A549 (cell line): ENCODE data around the gene SLC49A3.

Source experiments
- BHLHE40 ChIP-seq: IDR thresholded peaks from 2 replicates; pipeline ENCODE4 v1.6.1; 2012; ENCODE audit warnings: low read depth, low read length, inconsistent platforms
- CBX8 ChIP-seq: fragments of 200-600 bp; sonication (generic); IDR thresholded peaks from 2 replicates; pipeline ENCODE4 v1.6.1; 2016
- CEBPB ChIP-seq, 2 experiments: fragments of >200 bp in 1 of 2; sonication (Bioruptor Twin) in 1 of 2; formaldehyde crosslinking in 1 of 2; IDR thresholded peaks; 2 replicates each; pipeline ENCODE4 v1.6.1; 2012 to 2016
- CHD2 ChIP-seq: fragments of 150-350 bp; IDR thresholded peaks from 2 replicates; pipeline ENCODE4 v1.6.1; 2014; ENCODE audit warnings: low read length; ENCODE audit not compliant: partially characterized antibody
- EP300 ChIP-seq, 2 experiments: fragments of >200 bp; sonication (Bioruptor Twin); formaldehyde crosslinking; IDR thresholded peaks; 2 replicates in 1 of 2; 3 replicates in 1 of 2; pipeline ENCODE4 v1.6.1; 2016 to 2017
- KDM1A ChIP-seq: fragments of 200-600 bp; sonication (generic); IDR thresholded peaks from 2 replicates; pipeline ENCODE4 v1.6.1; 2016; ENCODE audit warnings: low read depth, mild to moderate bottlenecking
- PHF8 ChIP-seq: fragments of 200-600 bp; sonication (generic); IDR thresholded peaks from 2 replicates; pipeline ENCODE4 v1.6.1; 2016; ENCODE audit warnings: low read depth, mild to moderate bottlenecking, antibody characterized with exemption, moderate library complexity, borderline replicate concordance
- POLR2A ChIP-seq: IDR thresholded peaks from 2 replicates; pipeline ENCODE4 v1.6.1; 2012; ENCODE audit warnings: mild to moderate bottlenecking, low read length
- RFX5 ChIP-seq: fragments of 450-650 bp; IDR thresholded peaks from 2 replicates; pipeline ENCODE4 v1.7.1; 2014; ENCODE audit warnings: antibody characterized with exemption, mild to moderate bottlenecking, moderate library complexity
- TFCP2L1 ChIP-seq: fragments of 250-450 bp; sonication (Bioruptor Pico); IDR thresholded peaks from 2 replicates; pipeline ENCODE4 v1.5.0; 2021; ENCODE audit warnings: mild to moderate bottlenecking
- TF ChIP-seq, protein P1 (sequence below): fragments of 200-600 bp; sonication (generic); IDR thresholded peaks from 2 replicates; pipeline ENCODE4 v1.6.1; 2016; ENCODE audit warnings: antibody characterized with exemption, mild to moderate bottlenecking, moderate library complexity
- TF ChIP-seq, protein P2 (sequence below): fragments of >200 bp; sonication (Bioruptor Twin); formaldehyde crosslinking; IDR thresholded peaks from 3 replicates; pipeline ENCODE4 v1.5.1; 2016
- TF ChIP-seq, protein P3 (sequence below): fragments of 450-650 bp; IDR thresholded peaks from 2 replicates; pipeline ENCODE4 v1.6.1; 2014; ENCODE audit warnings: antibody characterized with exemption
- TF ChIP-seq, protein P4 (sequence below): IDR thresholded peaks from 2 replicates; pipeline ENCODE4 v1.6.1; 2012; ENCODE audit warnings: low read depth, borderline replicate concordance

DNA sequence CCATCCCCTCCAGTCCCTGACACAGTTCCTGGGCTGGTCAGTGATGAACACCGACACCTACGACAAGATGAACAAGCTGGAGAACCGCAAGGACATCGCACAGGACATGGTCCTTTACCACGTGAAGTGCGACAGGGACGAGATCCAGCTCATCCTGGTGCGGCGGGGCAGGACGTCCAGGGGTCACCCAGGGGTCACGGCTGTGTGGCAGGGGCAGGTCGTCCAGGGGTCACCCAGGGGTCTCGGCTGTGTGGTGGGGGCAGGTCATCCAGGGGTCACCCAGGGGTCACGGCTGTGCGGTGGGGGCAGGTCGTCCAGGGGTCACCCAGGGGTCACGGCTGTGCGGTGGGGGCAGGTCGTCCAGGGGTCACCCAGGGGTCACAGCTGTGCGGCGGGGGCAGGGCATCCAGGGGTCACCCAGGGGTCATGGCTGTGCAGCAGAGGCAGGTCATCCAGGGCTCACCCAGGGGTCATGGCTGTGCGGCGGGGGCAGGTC, 31.6 kb downstream of the SLC49A3 start:
- TF ChIP-seq, protein P1, sequence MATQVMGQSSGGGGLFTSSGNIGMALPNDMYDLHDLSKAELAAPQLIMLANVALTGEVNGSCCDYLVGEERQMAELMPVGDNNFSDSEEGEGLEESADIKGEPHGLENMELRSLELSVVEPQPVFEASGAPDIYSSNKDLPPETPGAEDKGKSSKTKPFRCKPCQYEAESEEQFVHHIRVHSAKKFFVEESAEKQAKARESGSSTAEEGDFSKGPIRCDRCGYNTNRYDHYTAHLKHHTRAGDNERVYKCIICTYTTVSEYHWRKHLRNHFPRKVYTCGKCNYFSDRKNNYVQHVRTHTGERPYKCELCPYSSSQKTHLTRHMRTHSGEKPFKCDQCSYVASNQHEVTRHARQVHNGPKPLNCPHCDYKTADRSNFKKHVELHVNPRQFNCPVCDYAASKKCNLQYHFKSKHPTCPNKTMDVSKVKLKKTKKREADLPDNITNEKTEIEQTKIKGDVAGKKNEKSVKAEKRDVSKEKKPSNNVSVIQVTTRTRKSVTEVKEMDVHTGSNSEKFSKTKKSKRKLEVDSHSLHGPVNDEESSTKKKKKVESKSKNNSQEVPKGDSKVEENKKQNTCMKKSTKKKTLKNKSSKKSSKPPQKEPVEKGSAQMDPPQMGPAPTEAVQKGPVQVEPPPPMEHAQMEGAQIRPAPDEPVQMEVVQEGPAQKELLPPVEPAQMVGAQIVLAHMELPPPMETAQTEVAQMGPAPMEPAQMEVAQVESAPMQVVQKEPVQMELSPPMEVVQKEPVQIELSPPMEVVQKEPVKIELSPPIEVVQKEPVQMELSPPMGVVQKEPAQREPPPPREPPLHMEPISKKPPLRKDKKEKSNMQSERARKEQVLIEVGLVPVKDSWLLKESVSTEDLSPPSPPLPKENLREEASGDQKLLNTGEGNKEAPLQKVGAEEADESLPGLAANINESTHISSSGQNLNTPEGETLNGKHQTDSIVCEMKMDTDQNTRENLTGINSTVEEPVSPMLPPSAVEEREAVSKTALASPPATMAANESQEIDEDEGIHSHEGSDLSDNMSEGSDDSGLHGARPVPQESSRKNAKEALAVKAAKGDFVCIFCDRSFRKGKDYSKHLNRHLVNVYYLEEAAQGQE, result no peak
- TF ChIP-seq, protein P2, sequence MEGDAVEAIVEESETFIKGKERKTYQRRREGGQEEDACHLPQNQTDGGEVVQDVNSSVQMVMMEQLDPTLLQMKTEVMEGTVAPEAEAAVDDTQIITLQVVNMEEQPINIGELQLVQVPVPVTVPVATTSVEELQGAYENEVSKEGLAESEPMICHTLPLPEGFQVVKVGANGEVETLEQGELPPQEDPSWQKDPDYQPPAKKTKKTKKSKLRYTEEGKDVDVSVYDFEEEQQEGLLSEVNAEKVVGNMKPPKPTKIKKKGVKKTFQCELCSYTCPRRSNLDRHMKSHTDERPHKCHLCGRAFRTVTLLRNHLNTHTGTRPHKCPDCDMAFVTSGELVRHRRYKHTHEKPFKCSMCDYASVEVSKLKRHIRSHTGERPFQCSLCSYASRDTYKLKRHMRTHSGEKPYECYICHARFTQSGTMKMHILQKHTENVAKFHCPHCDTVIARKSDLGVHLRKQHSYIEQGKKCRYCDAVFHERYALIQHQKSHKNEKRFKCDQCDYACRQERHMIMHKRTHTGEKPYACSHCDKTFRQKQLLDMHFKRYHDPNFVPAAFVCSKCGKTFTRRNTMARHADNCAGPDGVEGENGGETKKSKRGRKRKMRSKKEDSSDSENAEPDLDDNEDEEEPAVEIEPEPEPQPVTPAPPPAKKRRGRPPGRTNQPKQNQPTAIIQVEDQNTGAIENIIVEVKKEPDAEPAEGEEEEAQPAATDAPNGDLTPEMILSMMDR, result no peak
- TF ChIP-seq CBX8 (no peak), POLR2A (no peak), BHLHE40 (no peak), CHD2 (no peak), EP300 (IDR thresholded peaks at IDR 0.05) (no peak), RFX5 (no peak), PHF8 (no peak), CEBPB (IDR thresholded peaks at IDR 0.05) (no peak), TFCP2L1 (CRISPR knock-in tag) (no peak), KDM1A (no peak)
- TF ChIP-seq, protein P3, sequence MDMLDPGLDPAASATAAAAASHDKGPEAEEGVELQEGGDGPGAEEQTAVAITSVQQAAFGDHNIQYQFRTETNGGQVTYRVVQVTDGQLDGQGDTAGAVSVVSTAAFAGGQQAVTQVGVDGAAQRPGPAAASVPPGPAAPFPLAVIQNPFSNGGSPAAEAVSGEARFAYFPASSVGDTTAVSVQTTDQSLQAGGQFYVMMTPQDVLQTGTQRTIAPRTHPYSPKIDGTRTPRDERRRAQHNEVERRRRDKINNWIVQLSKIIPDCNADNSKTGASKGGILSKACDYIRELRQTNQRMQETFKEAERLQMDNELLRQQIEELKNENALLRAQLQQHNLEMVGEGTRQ, result no peak
- TF ChIP-seq, protein P4, sequence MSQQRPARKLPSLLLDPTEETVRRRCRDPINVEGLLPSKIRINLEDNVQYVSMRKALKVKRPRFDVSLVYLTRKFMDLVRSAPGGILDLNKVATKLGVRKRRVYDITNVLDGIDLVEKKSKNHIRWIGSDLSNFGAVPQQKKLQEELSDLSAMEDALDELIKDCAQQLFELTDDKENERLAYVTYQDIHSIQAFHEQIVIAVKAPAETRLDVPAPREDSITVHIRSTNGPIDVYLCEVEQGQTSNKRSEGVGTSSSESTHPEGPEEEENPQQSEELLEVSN, result no peak
